ENCODE results near the gene TSPYL1.
"Not testable (repeated sequence)": the region's sequence is repeated elsewhere in the genome, so short reads cannot be mapped to it uniquely, and the experiment has no call there.

Gene TSPYL1

GRCh38 chr6:116292553-116292952 is 12.8 kb upstream of the TSPYL1 start:
- no peak for DNase-seq

- DNase-seq, result no peak
Measured at GRCh38 chr6:116291701-116292396, 12.1 kb upstream of the TSPYL1 start.

DNA sequence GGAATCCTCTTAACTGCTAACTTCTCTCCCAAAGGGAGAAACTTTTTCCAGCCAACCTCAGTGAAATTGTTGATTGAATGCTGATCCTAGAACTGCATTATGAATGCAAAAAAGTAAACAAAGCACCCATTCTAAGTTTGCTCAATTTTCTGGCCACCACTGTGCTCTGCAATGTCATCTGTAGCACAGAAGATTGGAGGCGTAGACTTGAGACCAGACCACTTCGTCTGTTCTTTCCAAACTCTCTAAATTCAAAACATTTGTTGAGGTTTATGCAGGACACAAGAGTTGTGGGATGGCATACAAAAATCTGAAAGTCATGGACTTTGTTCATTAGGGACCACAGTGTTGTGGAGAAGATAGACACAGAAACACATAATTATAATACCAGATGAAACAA is 11.1 kb upstream of the TSPYL1 start:
- no peak for DNase-seq

DNA sequence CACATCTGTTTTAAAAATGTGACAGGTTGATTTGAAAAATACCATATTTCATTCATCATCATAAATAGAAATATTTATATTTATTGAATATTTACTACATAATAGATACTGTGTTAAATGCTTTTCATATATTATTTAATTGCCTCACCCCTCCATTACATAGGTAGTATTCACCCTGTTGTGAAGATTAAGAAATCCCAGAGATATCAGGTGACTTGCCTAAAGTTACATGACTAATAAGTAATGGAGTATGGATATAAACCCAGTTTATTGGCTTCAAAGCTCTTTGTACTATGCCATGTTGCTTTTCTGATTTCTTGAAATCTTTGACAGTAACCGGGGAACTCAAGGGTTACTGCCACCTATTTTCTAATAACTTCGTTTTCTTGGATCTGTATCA is 10.1 kb upstream of the TSPYL1 start:
- no peak for DNase-seq

DNA sequence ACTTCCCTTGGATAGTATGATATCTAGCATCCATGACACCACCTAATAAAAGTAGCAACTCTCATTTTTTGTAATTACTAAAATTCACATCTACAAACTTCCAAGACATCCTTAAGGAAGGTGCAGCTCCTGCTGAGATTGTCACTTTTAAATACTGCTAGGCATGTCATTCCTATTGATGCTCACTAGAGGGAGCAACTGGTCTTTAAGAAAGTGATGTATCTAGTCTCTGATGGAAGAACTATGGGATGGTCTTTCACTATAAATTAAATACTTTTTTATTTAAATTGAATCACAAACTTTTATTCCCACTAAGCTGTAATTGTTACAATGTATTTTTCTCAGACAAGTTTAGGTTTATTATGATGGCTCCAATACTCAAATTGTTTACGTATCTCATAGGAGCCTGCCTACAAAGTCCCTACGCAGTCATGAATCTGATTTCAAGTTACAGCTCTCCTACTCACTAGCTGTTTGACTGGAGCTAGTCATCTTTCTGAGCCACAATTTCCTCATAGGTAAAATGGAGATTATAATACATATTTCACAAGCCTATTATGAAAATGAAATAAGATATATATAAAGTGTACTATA is 8.1 kb upstream of the TSPYL1 start:
- DNase-seq, result no peak

- DNase-seq, result no peak
Measured at GRCh38 chr6:116286773-116287358, 7.1 kb upstream of the TSPYL1 start.

- DNase-seq, result not testable (repeated sequence)
Measured at GRCh38 chr6:116284984-116285383, 5.3 kb upstream of the TSPYL1 start.

DNA sequence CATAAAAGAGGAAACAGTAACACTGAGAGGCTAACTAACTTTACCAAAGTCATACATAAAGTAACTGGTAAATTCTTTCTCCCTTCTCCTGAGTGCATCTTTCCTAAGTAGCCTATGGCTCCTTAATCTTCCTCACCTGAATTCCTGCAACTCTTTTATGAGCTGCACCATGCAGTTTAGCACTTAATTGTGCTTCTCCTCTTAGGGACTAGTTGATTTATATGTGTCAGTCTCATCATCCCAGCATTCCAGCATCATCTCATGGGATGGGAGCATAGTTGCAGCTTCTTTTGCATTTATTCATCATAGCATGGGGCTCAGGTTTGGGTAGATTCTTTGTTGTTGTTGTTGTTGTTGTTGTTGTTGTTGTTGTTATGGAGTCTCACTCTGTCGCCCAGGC is 3.5 kb upstream of the TSPYL1 start:
- DNase-seq, result no peak

DNA sequence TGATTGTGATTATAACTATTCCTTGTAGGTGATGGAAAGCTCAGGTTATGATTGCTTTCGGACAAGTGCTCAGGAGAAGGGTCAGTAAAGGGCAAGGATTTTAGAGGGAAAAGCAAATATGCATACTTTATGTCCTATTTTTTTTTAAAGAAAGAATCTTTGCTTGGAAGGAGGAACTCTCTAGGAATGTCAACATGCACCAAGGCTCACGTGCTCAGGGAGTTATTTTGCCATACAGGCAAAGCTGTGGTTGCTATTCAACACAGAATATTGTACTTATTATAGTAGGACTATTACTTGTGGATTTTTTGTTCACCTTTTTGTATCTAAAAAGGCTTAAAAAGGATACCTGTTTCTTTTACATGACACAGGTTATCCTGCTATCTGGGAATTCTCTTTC is 3.0 kb upstream of the TSPYL1 start:
- no peak for DNase-seq

GRCh38 chr6:116280933-116281316 is 1.2 kb upstream of the TSPYL1 start:
- no peak for DNase-seq

- DNase-seq, result no peak
Measured at GRCh38 chr6:116280161-116280932, 617 bp upstream of the TSPYL1 start.

- DNase-seq, result no peak
Measured at GRCh38 chr6:116278854-116279231, 887 bp downstream of the TSPYL1 start.

DNA sequence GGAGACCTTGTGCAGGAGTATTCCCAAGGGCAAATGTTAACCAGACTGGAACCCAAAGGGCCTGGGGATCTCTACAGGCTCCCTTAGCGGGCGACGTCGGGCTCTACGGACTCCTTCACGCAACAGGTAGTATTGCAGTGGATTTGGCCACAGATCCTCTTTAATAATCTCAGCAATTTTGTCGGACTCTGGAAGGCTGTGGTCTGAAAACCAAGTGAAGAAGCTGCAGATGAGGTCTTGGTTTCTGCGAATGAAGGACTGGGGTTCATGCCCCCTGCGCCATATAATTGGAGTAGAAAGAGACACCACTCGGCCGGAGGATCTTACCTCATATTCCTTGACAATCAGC is 1.3 kb downstream of the TSPYL1 start:
- no peak for DNase-seq

DNA sequence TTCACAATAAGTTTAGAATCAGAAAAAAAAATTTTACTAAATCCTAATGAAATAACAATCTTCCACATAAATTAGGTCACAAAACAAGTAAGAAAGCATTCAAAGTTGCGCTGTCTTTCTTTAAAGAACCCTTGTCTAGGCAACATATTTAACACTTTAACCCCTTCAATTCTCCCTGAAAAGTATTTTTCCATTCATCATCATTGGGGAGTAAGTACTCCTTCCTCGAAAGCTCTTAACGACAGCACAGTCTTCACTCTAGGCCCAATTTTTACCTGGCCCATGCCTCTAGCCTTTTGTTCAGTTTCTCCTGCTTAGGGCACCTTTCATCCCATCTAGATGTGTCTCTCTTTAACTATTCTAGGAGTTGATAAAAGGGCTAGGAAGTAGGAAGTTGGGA is 2.6 kb downstream of the TSPYL1 start:
- DNase-seq, result no peak

GRCh38 chr6:116271149-116271708 is 8.5 kb downstream of the TSPYL1 start:
- DNase-seq, result no peak

GRCh38 chr6:116268589-116269293 is 11.0 kb downstream of the TSPYL1 start:
- DNase-seq, result no peak

DNA sequence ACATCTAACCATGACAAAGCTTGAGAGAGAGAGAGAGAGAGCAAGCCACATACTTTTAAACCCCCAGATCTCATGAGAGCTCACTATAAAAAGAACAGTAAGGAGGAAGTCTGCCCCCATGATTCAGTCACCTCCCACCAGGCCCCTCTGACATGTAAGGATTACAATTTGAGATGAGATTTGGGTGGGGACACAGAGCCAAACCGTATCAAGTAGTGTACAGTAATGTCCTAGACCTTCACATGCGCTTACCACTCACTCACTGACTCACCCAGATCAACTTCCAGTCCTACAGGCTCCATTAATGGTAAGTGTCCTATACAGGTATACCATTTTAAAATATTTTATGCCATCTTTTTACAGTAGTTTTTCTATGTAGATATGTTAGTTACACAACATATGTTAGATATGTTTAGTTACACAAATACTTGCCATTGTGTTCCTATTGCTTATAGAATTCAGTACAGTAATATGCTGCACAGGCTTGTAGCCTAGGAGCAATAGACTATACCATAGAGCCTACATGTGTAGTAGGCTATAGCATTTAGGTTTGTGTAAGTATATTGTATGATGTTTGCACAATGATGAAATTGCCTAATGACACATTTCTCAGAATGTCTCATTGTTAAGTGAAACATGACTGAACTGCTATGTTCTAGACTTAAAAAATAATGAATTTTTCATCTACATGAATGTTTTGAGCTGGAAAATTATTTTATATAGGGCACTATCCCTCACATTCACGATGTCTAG is 11.7 kb downstream of the TSPYL1 start:
- no peak for DNase-seq

DNA sequence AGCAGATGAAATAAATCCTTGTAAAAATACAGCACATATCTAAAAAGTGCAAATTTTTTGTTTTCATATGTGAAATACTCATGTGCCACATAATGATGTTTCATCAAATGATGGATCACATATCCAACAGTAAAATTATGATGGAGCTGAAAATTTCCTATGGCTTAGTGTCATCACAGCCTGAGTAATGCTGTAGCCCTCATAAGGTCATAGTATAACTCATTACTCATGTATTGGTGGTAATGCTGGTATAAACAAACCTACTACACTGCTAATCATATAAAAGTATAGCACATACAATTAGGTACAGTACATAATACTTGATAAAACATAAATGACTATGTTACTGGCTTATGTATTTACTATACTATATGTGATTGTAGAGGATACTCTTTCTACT is 12.9 kb downstream of the TSPYL1 start:
- DNase-seq, result no peak

DNA sequence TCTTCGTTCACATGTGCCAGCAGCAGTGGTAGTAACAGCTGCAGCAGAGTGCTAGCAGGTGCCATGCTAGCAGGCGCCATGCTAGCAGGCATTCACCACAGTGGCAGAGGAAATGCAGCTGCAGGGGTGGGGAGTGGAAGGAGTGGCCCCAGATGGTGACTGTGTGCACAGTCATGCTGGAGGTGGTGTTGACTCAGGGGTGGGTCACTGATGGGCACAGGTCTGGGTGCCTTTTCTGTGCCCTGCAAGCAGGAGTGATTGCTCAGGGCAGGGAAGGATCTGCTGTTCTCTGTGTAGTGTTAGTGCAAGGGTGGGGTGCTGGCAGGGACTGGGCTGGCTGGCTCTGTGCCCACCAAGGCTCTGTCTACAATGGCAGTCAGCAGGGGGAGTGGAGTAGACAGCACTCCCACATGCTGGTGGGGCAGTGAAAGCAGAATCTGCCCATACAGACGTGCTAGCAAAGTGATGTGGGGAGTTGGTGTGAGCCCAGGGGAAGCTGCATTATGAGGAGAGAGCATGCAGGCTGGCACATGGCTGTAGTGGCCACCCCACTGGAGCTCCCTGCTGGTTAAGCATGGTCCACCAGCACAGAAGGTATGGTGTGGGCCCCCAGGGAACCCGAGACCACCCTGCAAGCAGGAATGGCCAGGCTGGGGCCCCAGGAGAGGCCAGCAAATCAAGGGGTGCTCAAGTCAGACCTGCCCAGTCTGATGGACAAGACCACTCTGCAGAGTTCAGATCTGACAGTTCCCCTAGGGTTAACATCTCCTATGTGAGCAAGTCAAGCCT is 14.5 kb downstream of the TSPYL1 start:
- DNase-seq, result no peak

DNA sequence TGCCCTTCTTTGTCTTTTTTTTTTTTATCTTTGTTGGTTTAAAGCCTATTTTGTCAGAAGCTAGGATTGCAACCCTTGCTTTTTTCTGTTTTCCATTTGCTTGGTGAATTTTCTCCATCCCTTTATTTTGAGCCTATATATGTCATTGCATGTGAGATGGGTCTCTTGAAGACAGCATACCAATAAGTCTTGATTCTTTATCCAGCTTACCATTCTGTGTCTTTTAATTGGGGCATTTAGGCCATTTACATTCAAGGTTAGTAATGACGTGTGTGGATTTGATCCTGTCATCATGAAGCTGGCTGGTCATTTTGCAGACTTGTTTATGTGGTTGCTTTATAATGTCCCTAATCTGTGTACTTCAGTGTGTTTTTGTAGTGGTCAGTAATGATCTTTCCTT is 16.4 kb downstream of the TSPYL1 start:
- no peak for DNase-seq

DNA sequence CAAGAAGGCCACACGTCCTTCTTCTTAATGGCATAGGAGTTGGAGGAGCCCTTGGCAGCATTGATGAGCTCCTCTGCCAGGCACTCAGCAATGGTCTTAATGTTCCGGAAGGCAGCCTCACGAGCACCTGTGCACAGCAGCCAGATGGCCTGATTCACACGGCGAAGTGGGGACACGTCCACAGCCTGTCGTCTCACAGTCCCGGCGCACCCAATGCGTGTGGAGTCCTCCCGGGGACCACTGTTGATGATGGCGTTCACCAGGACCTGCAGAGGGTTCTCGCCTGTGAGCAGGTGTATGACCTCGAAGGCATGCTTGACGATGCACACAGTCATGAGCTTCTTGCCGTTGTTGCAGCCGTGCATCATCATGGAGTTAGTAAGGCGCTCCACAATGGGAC is 21.2 kb downstream of the TSPYL1 start:
- DNase-seq, result no peak

Data from activated CD4-positive, alpha-beta T cell treated with anti-CD3 and anti-CD28 coated beads for 4 hours (primary cell).